ENCODE measurements around the gene SPG11. TPM values are rescaled to one million over a fixed set of nuclear protein-coding genes. Genes with fewer than 3 reads are reported as not detected.

Gene SPG11
- total and polyA plus RNA-seq, 10 of the 15 experiments (the other 5 are each of a cell fraction or from before 2014, with no cell fraction given): 22.1 to 85.1 (median 47.2) TPM

DNA sequence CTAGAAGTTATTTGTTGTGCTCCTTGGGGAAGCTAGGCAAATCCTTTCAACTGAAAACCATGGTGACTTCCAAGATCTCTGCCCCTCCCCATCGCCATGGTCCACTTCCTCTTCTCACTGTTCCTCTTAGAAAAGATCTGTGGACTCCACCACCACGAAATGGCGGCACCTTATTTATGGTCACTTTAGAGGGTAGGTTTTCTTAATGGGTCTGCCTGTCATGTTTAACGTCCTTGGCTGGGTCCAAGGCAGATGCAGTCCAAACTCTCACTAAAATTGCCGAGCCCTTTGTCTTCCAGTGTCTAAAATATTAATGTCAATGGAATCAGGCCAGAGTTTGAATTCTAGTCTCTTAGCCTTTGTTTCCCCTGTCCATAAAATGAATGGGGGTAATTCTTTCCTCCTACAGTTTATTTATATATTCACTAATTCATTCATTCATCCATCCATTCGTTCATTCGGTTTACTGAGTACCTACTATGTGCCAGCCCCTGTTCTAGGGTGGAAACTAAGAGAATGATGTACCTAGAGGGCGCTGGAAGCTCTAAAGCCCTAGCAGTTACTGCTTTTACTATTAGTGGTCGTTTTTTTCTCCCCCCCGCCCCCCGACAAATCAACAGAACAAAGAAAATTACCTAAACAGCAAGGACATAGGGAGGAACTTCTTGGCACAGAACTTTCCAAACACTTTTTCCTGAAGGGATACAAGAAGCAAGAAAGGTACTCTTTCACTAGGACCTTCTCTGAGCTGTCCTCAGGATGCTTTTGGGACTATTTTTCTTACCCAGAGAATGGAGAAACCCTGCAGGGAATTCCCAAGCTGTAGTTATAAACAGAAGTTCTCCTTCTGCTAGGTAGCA is 47.0 kb upstream of the SPG11 start (continued):
- no peak for TF ChIP-seq TCF3 (IDR thresholded peaks at IDR 0.05; ENCODE audit: borderline replicate concordance, insufficient read depth, low read depth, low read length)
- TF ChIP-seq, protein P1, sequence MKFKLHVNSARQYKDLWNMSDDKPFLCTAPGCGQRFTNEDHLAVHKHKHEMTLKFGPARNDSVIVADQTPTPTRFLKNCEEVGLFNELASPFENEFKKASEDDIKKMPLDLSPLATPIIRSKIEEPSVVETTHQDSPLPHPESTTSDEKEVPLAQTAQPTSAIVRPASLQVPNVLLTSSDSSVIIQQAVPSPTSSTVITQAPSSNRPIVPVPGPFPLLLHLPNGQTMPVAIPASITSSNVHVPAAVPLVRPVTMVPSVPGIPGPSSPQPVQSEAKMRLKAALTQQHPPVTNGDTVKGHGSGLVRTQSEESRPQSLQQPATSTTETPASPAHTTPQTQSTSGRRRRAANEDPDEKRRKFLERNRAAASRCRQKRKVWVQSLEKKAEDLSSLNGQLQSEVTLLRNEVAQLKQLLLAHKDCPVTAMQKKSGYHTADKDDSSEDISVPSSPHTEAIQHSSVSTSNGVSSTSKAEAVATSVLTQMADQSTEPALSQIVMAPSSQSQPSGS (IDR thresholded peaks at IDR 0.05; ENCODE audit: low read length): peak; percentile 66
- TF ChIP-seq PML (IDR thresholded peaks at IDR 0.05; ENCODE audit: low read length): peak; percentile 84
- TF ChIP-seq ZZZ3 (IDR thresholded peaks at IDR 0.05; ENCODE audit: control insufficient read depth, insufficient read length, low read depth): no peak
- no peak for TF ChIP-seq HCFC1 (IDR thresholded peaks at IDR 0.05; ENCODE audit: low read length)
- TF ChIP-seq, protein P2, sequence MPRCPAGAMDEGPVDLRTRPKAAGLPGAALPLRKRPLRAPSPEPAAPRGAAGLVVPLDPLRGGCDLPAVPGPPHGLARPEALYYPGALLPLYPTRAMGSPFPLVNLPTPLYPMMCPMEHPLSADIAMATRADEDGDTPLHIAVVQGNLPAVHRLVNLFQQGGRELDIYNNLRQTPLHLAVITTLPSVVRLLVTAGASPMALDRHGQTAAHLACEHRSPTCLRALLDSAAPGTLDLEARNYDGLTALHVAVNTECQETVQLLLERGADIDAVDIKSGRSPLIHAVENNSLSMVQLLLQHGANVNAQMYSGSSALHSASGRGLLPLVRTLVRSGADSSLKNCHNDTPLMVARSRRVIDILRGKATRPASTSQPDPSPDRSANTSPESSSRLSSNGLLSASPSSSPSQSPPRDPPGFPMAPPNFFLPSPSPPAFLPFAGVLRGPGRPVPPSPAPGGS (IDR thresholded peaks at IDR 0.05; ENCODE audit: borderline replicate concordance, insufficient read depth, low read depth, low read length, poor library complexity, severe bottlenecking): peak; percentile 46
- no peak for TF ChIP-seq NR2C1 (IDR thresholded peaks at IDR 0.05)
- TF ChIP-seq RFX5 (IDR thresholded peaks at IDR 0.05; ENCODE audit: low read depth, low read length): peak; percentile 51
- TF ChIP-seq IRF4 (IDR thresholded peaks at IDR 0.05; ENCODE audit: low read depth, low read length): peak; percentile 69; the same call in 1 of the 2 replicates
- TF ChIP-seq PAX5 (IDR thresholded peaks at IDR 0.05; ENCODE audit: borderline replicate concordance, low read depth, low read length): peak; percentile 72; the same call in 1 of the 2 replicates
- peak; percentile 50; the same call in 1 of the 2 replicates for TF ChIP-seq NBN (IDR thresholded peaks at IDR 0.05)
- peak; percentile 95 for TF ChIP-seq YY1 (IDR thresholded peaks at IDR 0.05; ENCODE audit: low read depth, low read length)
- TF ChIP-seq, protein P3, sequence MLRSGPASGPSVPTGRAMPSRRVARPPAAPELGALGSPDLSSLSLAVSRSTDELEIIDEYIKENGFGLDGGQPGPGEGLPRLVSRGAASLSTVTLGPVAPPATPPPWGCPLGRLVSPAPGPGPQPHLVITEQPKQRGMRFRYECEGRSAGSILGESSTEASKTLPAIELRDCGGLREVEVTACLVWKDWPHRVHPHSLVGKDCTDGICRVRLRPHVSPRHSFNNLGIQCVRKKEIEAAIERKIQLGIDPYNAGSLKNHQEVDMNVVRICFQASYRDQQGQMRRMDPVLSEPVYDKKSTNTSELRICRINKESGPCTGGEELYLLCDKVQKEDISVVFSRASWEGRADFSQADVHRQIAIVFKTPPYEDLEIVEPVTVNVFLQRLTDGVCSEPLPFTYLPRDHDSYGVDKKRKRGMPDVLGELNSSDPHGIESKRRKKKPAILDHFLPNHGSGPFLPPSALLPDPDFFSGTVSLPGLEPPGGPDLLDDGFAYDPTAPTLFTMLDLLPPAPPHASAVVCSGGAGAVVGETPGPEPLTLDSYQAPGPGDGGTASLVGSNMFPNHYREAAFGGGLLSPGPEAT (IDR thresholded peaks at IDR 0.05; ENCODE audit: low read depth): peak; percentile 86
- TF ChIP-seq NRF1 (conservative IDR thresholded peaks at IDR 0.05; ENCODE audit: low read depth, low read length): no peak
- 0 out of 2 replicates have a peak, but pooled peaks have one; percentile 36 for TF ChIP-seq MTA2 (IDR thresholded peaks at IDR 0.05; ENCODE audit: low read depth)
- peak; percentile 99 for TF ChIP-seq SPI1 (IDR thresholded peaks at IDR 0.05; ENCODE audit: borderline replicate concordance, insufficient read depth, low read depth, low read length)
- peak; percentile 98 for TF ChIP-seq DPF2 (IDR thresholded peaks at IDR 0.05)
- TF ChIP-seq SMAD1 (IDR thresholded peaks at IDR 0.05; ENCODE audit: low read depth, partially characterized antibody): no peak
- TF ChIP-seq, protein P4, sequence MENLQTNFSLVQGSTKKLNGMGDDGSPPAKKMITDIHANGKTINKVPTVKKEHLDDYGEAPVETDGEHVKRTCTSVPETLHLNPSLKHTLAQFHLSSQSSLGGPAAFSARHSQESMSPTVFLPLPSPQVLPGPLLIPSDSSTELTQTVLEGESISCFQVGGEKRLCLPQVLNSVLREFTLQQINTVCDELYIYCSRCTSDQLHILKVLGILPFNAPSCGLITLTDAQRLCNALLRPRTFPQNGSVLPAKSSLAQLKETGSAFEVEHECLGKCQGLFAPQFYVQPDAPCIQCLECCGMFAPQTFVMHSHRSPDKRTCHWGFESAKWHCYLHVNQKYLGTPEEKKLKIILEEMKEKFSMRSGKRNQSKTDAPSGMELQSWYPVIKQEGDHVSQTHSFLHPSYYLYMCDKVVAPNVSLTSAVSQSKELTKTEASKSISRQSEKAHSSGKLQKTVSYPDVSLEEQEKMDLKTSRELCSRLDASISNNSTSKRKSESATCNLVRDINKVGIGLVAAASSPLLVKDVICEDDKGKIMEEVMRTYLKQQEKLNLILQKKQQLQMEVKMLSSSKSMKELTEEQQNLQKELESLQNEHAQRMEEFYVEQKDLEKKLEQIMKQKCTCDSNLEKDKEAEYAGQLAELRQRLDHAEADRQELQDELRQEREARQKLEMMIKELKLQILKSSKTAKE (IDR thresholded peaks at IDR 0.05; ENCODE audit: low read depth, poor library complexity, severe bottlenecking): peak; percentile 9
- peak; percentile 24; the same call in 1 of the 2 replicates for TF ChIP-seq ATF7 (IDR thresholded peaks at IDR 0.05; ENCODE audit: low read depth)
